AG04449 (cell line): ENCODE data around the gene SOAT2.

Source experiments
- CTCF ChIA-PET: fragments of 350-600 bp; formaldehyde crosslinking; extraction: SDS; loops from one replicate; lab custom pipeline; 2021; ENCODE audit warnings: antibody characterized with exemption; lab: Yijun Ruan, JAX
- POLR2A ChIA-PET: fragments of 400-600, 350-600 bp; formaldehyde crosslinking; extraction: SDS; loops from one replicate; lab custom pipeline; 2020; ENCODE audit warnings: antibody characterized with exemption, inconsistent platforms; lab: Yijun Ruan, JAX
- DNase-seq: peaks from one replicate; pipeline ENCODE4 v3.0.0-alpha.2; 2010; ENCODE audit warnings: low read depth, low spot score
- H3K4me3 ChIP-seq: 2 replicates; pipeline ENCODE4 v1.5.1; 2011; ENCODE audit warnings: low read depth, mild to moderate bottlenecking, control low read depth, low read length
- CTCF ChIP-seq: IDR thresholded peaks from one replicate; pipeline ENCODE4 v1.5.1; 2011; ENCODE audit warnings: mild to moderate bottlenecking, moderate library complexity, low read length, control low read depth, inconsistent platforms; ENCODE audit not compliant: insufficient read depth; ENCODE audit errors: missing control alignments

SOAT2 gene

GRCh38 chr12:53145383-53146260 lies 42.3 kb downstream of the SOAT2 start:
- ChIA-PET CTCF (interaction anchor here (0.9 to 1.7 kb wide), 5 partner anchors 12 to 69 kb away, joined by 3 to 14 read pairs (median 3); no protein-coding TSS in a partner anchor), POLR2A (no interaction called here)
- no peak overlapping the region for H3K4me3 ChIP-seq
- DNase-seq, result no peak
- TF ChIP-seq CTCF, result no peak

- no peak for TF ChIP-seq CTCF
- no peak overlapping the region for H3K4me3 ChIP-seq
- POLR2A ChIA-PET, result no interaction called here
- DNase-seq, result no peak
- CTCF ChIA-PET, result interaction anchor here (2.8 kb wide), 1 partner anchor 13 kb away, joined by 17 read pairs; no protein-coding TSS in a partner anchor
These were observed 43.9 kb downstream of the SOAT2 start for GRCh38 chr12:53147181-53147580.

- TF ChIP-seq CTCF, result no peak
- POLR2A ChIA-PET, result no interaction called here
- CTCF ChIA-PET, result interaction anchor here (2.8 kb wide), 1 partner anchor 12 kb away, joined by 17 read pairs; no protein-coding TSS in a partner anchor
These were observed 44.4 kb downstream of the SOAT2 start for GRCh38 chr12:53147653-53148052.

GRCh38 chr12:53151039-53151438 lies 47.8 kb downstream of the SOAT2 start:
- ChIA-PET POLR2A (no interaction called here), CTCF (interaction anchor here (0.8 to 1.7 kb wide), 3 partner anchors 9 to 85 kb away, joined by 3 to 16 read pairs (median 5); no protein-coding TSS in a partner anchor)
- no peak overlapping the region for H3K4me3 ChIP-seq
- no peak for TF ChIP-seq CTCF
- no peak for DNase-seq

More at GRCh38 chr12:53147653-53148052, 44.4 kb downstream of the SOAT2 start:
- DNase-seq, result no peak
- no peak overlapping the region for H3K4me3 ChIP-seq

- no peak overlapping the region for H3K4me3 ChIP-seq
- ChIA-PET CTCF (interaction anchor here (1.7 kb wide), 1 partner anchor 86 kb away, joined by 5 read pairs; no protein-coding TSS in a partner anchor), POLR2A (no interaction called here)
- DNase-seq, result no peak
- no peak for TF ChIP-seq CTCF
These were observed 49.1 kb downstream of the SOAT2 start for GRCh38 chr12:53152390-53152789.
